GDM1 (cell line): ENCODE measurements around the gene SLC37A1.
"Not testable (repeated sequence)": the region's sequence is repeated elsewhere in the genome, so short reads cannot be mapped to it uniquely, and the experiment has no call there.

Source experiments
- DNase-seq: peaks from one replicate; lab custom pipeline; 2025; lab: John Stamatoyannopoulos, UW

The SLC37A1 gene

DNA sequence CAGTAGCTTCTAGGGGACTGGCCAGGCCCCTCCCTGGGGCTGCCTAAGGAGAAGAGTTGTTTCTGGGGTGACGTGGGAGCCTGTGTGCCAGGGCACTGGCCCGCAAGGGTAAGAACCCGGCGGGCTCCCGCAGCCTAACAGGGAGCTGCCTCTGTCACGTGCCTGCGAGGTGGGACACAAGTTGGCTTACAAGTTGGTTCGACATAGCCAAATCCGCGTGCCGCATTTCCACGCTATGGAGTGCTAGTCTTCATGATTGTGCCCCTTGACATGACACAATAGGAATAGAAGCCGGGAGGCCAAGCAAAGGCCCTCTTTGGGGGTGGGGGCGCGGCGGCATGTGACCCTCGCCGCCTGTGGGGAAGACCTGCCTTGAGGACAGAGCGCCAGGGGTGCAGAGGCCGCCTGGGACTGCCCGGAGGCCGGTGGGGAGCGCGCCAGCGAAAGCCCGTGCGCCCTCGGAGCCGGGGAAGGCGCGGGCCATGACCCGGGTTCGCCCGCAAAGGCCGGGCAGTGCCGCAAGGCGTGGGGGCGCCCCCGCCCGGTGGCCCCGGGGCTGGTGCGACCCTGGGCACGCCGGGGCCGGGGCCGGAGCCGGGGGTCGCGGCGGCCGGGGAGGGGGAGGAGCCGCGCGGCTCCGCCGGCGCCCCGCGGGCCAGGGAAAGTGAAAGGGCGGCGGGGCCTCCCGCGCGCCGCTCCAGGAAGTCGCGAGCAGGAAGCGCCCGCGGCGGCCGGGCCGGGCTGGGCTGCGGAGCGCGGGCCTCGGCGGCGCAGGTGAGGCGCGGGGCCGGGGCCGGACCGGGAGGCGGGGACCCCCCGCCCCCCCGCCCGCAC lies at the start of gene SLC37A1:
SLC37A1 (plus strand) TSS at position 702 of the 834 bp plus-strand sequence. CDS start 4,603 bp downstream, outside the sequence.
- DNase-seq = no peak

DNA sequence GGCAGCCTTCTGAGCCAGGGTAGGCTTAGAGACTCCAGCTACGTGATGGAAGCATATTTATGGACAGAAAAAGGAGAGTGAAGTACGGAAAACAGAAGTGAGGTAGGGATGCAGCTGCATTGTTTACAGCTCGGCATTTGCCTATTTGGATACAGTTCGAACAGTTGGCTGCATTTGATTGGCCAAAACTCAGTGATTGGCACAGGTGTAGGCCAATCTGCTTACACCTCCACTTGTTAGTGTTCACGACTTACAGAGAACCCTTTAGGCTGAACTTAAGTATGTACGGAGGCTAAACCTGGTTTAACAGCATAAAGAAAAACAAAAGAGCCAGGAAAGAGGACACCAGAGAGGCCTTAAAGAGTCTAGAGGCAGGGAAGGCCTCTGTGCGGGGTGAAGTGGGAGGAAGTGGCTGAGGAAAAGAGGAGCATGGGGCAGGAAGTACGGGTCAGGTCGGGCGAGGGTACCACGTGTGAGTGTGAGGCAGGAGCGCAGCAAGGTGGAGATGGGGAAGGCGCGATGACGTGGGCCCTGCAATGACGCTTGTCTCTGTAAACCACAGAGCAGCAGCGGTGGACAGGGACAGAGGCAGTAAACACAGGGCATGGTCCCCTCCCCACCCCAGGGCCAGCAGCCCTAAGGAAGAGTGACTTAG lies 49.7 kb upstream of the SLC37A1 start:
- peak; percentile 73 for DNase-seq

DNA sequence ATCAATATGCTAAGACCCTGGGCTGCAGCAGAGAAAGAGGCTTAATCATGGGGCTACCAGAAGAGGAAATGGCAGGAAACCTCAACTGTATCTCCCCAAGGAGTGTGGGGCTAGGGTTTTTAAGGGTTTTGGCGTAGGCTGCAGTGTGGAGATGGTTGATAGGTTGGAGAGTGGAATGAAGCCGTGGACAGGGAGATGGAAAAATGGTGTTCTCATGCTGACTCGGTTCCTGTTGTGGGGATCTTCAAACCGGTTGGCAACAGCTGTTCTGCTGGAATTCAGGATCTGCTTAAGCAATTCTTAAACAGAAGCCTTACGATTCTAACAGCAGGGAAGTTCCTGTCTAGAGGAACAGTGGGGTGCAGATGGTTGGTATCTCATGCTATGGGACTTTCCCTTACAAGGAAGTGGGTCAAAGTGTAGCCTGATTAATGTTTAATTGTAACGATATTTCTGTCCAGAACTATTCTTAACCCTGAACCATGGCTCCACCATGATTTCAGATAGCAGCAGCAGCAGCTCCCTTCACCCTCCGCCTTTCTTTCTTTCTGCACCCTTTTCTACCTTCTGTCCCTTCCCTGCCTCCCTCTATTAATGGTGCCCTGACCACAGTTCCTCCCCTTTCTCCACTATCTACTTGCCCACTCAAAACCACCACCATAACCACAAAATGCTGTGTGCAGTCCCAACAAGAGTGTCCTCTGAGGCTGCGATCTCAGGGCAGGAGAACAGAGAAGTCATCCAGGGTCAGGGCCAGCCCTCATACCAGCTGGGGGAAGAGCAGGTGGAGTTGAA lies 48.4 kb upstream of the SLC37A1 start:
- DNase-seq = peak; percentile 87

DNA sequence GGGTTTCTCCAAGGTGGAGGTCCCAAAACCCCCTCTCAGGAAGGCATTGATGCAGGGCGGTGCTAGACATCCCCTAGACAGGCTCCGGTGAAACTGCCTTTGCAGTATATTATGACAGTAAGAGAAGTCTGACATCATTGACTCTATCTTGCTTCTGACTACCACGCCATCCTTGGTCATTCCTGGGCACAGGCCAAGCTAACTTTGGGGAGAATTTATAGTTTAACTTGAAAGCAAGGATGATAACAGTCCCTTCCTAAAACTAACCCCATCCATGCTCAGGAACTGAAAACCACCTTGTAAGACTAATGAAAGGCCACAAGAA lies 47.9 kb upstream of the SLC37A1 start:
- no peak for DNase-seq

DNA sequence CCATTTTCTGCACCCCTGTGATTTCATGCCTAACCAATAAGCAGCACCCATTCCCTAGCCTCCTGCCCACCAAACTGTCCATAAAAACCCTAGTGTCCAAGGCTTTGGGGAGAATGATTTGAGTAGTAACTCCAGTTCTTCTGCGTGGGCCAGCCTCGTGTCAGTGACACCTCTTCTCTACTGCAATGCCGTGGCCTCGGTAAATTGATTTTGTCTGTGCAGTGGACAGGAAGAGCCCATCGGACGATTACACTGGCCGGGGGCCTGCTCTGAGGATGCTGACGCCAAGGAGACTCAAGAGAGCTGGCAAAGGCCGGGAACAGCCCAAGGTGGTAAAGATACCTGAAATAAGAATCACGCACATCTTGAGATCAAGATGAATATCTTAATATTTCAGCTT lies 47.0 kb upstream of the SLC37A1 start:
- DNase-seq = no peak

DNA sequence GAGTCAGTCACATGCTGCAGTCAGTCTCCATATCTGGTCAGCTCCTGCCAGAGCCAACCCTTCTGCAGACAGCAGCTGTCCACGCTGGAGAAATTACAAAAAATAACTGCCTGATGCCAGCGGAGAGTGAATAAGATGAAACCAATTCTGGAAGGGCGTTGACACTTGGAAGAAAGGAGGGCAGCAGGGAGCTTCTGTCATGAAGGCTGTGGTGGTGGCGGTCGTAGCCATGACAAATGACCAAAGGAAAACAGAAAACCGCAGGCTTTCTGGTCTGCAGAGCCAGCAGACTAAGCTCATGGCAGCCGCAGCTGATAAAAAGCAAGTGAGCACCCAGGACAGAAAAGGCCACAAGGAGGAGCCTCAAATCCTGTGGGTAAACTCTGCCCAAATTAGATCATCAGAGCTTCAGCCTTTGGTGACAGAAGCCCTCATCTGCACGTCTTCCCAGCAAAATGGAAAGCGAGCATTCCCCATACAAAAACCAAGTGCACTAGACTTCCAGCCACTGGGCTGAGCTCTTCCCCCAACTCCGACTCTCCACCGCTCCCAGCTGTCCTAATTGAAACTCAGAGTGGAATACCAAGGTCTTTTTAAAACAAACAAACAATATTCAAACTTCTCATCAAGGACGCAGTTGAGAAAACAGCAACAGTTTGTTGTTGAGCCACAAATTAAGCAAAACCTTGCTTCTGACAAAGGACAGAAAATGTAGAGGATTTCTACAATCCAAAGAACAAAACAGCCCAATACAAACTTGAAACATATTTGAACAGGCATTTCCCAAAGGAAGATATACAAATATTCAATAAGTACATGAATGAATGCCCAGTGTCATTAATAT lies 46.3 kb upstream of the SLC37A1 start:
- peak; percentile 23 for DNase-seq

DNA sequence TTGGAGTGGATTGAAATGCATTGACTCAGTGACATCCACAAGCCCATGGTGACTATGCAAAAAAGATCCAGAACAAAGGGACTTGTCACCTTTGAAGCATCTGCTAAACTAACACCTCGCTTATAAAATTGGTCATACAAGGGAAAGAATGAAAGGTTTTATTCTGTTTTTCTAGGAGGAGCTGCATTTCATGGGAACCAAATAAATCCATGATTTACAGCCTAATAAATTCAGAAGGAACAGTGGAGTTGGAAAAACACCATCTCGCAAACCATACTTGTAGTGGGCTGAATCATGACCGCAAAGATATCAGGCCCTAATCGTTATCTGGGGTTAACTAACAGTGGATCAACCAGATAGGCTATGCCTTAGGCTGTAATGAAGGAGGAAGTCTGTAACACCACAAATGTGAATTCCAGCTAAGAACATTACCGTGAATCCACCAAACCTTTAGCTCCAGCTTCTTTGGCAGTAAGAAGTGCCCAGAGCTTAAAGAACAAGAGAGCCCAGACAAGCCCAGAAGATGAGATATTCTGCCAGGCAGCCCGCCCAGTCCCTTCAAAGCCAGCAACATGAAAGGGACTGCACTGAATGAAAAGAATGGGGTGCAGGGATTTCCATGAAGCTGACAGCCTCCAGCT lies 45.0 kb upstream of the SLC37A1 start:
- DNase-seq = no peak

DNA sequence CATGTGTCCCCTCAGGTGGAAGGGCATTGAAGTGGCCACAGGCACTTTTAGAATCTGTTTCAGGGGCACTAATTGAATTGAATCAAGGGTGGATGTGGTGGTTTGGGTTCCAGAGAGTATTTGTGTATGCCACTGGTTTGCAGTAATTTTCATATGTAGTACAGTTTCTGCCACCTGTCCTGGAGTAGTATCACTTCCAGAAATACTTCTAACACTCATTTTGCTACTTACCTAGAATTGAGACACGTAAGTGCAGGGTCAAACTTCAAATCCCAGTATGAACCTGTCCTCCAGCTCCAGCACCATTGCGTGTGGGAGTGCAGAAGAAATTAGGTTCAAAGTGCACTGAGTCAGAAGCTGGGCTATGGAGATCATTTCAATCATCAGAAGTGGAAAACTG lies 44.4 kb upstream of the SLC37A1 start:
- no peak for DNase-seq

DNA sequence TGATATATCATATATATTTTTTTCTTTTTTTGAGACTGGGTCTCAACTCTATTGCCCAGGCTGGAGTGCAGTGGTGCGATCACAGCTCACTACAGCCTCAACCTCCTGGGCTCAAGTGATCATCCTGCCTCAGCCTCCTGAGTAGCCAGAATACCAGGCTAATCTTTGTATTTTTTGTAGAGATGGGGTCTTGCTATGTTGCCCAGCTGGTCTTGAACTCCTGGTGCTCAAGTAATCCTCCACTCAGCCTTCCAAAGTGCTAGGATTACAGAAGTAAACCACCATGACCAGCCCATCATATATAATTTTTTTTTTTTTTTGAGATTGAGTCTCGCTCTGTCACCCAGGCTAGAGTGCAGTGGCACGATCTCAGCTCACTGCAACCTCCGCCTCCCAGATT lies 43.9 kb upstream of the SLC37A1 start:
- DNase-seq = not testable (repeated sequence)

DNA sequence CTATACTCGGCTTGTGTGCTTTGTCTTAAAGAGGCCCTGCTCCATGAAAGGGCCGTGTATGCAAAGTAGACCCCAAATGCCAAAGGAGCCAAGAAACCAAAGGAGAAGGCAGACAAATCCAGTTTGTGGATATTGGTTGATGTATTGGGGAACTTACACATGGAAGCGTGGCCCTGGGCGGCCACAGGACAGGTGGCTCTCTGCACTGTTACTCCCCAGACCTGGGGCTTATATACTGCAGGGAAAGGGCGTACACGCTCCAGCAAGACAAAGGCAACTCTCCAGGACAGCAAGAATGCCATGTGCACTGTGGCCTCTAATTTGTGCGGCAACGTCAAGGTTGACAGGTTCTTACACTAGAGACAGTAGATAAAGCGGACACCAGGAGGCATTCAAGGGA lies 42.4 kb upstream of the SLC37A1 start:
- no peak for DNase-seq

DNA sequence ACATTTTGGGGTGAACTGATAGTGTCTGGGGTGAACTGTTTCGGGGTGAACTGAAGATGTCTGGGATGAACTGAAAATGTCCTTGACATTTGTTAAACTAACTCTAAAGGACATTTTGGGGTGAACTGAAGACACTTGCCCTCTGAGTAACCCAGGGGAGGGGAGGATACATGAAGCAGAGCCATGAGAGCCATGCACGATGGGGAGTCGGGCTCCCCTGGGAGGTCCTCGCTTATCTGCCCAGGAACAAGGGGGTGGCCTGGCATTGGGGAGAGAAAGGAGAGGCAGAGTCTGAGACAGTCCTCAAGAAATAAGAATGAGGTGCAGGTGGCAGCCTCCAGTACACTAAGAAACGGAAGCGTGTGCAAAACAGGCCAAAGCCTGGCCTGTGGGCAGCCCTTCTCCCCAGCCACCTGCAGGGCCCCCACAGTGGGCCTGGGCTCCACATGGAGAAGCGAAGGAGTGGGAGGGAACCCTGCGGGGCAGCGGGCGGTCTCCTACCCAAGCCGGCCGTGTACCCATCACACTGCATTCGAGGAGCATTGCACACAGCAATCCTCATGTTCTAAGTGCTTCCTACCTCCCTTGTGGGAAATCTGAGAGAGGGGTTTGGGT lies 41.8 kb upstream of the SLC37A1 start:
- no peak for DNase-seq

DNA sequence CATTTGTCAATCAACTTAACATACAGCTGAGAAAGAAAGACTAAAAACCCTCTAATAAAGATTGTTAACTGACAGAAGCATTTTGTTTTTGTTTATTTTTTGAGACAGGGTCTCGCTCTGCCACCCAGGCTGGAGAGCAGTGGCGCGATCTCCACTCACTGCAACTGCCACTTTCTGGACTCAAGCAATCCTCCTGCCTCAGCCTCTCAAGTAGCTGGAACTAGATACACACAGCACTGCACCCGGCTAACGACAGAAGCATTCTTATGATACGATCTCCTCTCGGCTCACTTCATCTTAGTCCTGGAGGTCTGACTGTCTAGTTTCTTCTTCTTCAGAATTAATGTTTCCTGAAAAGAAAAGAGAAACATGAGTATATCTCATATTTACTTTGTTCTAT lies 41.1 kb upstream of the SLC37A1 start:
- DNase-seq = no peak

DNA sequence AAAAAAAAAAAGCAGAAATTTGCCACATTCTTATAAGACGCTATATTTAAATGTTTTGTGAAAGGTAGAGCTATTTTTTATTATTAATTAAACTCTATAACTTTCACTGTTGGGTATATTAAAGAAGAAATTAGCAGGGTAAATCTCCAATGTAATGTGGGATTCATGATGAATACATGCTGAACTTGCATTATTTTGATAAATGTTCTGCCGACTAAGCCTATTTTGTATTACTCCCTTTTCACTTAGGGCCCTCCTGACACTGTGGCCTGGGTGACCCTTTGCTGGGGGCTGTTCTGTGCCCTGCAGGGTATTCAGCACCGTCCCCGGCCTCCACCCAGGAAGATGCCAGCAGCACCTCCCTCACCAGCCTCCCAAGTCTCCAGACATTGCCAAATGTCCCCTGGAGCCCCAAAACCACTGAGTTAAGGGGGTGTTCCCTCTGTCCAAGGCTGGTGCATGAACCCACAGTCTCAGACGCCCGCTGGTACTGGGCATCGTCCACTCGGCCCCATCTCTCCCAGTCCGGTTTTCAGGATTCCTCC lies 40.1 kb upstream of the SLC37A1 start:
- DNase-seq = no peak

DNA sequence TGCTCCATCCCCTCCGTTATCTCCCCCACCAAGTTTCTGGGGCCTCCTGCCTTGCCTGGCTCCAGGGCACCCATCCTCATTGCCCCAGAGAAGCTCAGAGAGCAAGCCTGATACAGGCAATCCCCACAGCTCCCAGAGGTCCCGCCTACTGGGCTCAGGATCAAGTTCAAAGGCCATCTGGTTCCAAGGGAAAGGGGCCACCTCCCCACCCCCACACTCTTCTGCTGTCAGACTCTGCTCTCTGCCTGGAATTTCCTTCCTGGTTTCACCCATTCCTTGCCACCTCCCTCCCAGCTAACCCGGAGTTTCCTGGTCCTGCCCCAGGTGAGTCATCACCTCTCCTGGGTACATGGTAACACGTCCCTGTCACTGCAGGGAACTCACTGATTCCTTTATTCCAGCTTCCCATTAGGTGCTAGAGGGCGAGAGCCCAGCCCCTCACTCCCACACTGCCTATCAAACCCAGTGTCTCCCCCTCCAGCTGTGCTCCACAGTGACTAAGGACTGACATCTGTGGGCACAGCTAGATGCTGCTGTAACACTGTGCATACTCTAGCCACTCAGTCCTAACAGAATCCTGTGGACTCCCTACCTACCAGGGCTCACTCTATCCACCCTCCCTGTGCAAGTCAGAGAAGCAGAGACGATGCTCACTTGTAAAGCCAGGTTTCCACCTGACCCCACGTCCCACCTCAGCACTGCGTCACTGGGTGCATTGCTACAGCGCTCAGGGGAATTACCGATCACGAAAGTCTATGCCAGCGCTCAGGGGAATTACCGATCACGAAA lies 39.4 kb upstream of the SLC37A1 start:
- peak; percentile 30 for DNase-seq

DNA sequence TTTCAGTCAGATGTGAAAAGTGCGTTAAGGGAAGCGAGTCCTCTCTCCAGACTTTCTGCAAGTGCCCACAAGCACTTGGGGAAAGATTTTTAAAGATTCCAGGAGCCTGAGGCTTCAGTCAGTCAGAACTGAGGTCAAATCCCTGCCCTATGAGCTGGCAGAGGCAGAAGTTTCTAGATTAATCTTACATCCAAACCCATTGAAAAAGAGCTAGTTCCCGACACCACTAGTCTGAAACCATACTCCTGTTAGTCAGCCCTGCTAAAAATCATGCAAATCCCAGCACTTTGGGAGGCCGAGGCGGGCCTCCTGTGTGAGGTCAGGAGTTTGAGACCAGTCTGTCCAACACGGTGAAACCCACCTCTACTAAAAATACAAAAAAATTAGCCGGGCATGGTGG lies 38.6 kb upstream of the SLC37A1 start:
- DNase-seq = no peak

DNA sequence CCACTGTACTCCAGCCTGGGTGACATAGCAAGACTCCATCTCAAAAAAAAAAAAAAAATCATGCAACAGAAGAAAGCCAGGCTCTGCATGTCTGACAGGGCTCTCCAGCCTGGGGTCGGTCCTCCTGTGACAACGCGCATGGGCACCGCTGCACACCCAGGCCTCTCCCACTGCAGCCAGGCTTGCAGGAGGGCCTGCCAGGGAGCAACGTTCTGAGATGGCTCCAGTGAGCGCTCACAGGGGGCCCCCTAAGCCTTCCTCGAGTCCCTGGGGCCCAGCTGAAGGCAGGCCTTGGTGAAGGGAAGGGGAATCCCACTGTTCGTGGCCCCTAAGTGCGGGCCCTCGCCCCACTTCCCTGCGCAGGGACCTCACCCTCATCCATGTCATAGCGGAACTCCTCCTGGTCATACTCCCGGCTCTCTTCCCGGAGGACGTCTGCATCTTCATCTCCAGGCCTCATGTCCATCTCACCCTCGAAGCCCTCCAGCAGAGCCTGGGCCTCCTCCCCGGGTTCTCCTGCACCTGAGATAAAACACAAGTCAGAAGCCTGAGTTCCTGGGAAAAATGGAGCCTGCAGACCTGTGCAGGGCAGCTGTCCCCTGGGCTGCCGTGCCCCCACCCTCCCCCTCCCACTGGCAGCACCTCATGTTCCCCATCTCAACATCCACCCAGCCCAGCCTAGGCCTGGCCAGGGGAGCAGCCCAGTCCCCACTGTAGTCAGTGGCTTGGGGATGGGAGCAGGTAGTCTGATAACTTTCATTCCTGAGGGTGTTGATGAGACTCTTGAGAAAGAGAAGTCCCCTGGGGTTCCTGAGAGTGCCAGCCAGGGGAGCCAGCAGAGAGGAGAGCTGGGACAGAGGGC lies 37.9 kb upstream of the SLC37A1 start:
- no peak for DNase-seq

DNA sequence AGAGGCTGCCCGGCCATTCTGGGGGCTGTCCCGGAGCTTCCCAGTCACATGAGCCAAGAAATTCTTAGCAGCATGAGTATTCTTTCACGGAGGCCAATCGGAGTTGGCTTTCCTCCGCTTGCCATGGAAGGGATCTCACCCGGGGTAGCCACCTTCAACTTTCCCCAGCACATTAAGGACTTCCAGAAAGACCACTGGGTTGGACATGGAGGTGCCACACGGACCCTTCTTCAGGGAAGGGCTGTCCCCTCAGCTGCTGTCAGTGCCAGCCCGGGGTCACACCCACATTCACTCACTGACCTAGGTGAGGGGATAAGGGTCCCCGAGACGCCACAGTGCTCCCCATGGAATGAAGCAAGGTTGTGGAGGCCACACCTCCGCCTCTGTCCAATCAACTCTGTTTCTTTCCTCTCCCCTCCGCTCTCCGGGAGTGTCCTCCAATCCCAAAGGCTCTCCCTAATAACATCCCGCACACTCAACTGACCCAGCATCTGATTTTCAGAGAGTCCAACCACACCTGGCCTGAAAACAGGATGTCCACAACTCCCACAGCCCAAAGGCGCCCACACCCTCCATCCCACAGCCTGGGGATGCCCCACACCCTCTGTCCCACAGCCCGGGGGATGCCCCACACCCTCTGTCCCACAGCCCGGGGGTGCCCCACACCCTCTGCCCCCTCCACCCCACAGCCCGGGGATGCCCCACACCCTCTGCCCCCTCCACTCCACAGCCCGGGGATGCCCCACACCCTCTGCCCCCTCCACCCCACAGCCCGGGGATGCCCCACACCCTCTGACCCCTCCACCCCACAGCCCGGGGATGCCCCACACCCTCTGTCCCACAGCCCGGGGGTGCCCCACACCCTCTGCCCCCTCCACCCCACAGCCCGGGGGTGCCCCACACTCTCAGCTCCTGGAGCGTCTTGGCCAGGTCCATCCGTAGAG lies 37.0 kb upstream of the SLC37A1 start:
- no peak for DNase-seq

DNA sequence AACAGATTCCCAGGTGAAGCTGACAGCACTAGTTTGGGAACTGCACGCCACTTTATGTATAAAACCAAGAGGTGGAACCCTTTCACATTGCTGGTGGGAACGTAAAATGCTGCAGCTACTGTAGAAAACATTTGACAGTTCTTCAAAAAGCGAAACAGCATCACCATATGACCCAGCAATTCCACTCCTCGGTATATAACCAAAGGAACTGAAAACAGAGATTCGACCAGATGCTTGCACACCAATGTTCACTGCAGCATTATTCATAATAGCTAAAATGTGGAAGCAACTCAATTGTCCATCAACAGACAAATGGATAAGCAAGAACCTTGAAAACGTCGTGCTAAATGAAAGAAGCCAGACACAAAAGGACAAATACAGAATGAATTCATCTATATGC lies 35.1 kb upstream of the SLC37A1 start:
- DNase-seq = no peak
